Measurements from ENCODE around the gene STC2. TPM values are rescaled to one million over a fixed set of nuclear protein-coding genes. Genes with fewer than 3 reads are reported as not detected.

STC2 gene
- total RNA-seq, 4 donors from 2014 or later: 0.64 to 26.1 (median 1.9) TPM

DNA sequence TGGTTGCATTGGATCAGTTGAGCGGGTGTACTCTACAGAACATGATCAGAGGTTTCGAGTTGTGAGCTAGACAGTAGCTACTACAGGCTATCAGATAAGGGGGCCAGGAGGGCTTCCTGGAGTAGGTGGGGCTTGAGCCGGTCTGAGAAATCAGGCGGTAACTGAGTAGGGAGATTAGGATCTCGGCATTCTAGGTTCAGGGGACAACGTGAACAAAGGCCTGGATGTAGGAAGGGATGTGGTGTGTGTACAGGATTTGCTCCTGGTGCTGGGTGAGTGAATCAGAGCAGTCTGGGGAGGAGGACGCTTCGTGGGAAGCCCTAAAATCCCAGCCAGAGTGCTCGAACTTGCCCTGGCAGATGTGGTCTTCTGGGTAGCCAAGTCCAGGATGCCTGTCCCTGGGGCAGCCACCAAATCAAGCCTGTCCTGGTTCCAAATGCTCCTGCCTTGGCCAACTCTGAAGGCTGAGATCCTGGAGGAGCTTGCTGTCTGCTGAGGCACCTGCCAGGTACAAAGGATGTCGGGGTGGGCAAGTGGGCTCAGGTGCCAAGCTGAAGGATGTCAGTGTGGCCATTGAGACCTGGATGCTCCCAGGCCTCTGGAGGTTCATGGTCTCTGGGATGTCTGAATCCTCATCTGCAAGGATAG, 33.4 kb downstream of the STC2 start:
- Histone ChIP-seq H3K9me3 (no peaks in the 10 kb centered on the region), H3K27me3 (peaks cover 0 to 47% (median 1%) of the 10 kb centered on the region in 4 donors), H3K4me1 (peaks cover 0 to 22% (median 8%) of the 10 kb centered on the region in 3 donors), H3K27ac (no peak overlapping the region), H3K4me3 (no peak overlapping the region), H3K36me3 (no peaks in the 10 kb centered on the region)
- TF ChIP-seq, protein P1, sequence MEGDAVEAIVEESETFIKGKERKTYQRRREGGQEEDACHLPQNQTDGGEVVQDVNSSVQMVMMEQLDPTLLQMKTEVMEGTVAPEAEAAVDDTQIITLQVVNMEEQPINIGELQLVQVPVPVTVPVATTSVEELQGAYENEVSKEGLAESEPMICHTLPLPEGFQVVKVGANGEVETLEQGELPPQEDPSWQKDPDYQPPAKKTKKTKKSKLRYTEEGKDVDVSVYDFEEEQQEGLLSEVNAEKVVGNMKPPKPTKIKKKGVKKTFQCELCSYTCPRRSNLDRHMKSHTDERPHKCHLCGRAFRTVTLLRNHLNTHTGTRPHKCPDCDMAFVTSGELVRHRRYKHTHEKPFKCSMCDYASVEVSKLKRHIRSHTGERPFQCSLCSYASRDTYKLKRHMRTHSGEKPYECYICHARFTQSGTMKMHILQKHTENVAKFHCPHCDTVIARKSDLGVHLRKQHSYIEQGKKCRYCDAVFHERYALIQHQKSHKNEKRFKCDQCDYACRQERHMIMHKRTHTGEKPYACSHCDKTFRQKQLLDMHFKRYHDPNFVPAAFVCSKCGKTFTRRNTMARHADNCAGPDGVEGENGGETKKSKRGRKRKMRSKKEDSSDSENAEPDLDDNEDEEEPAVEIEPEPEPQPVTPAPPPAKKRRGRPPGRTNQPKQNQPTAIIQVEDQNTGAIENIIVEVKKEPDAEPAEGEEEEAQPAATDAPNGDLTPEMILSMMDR (IDR thresholded peaks at IDR 0.05): no peak
- TF ChIP-seq POLR2A (IDR thresholded peaks at IDR 0.05): no peak
- WGBS, 2 donors: 38 to 73% methylated on average over 5 to 7 of the region's 10 CpGs
- intact Hi-C loops (cut with DNase I): loop anchor here (2.0 to 5.0 kb wide), 2 partner anchors 38 to 278 kb away; no protein-coding TSS in a partner anchor
- no peak for DNase-seq

DNA sequence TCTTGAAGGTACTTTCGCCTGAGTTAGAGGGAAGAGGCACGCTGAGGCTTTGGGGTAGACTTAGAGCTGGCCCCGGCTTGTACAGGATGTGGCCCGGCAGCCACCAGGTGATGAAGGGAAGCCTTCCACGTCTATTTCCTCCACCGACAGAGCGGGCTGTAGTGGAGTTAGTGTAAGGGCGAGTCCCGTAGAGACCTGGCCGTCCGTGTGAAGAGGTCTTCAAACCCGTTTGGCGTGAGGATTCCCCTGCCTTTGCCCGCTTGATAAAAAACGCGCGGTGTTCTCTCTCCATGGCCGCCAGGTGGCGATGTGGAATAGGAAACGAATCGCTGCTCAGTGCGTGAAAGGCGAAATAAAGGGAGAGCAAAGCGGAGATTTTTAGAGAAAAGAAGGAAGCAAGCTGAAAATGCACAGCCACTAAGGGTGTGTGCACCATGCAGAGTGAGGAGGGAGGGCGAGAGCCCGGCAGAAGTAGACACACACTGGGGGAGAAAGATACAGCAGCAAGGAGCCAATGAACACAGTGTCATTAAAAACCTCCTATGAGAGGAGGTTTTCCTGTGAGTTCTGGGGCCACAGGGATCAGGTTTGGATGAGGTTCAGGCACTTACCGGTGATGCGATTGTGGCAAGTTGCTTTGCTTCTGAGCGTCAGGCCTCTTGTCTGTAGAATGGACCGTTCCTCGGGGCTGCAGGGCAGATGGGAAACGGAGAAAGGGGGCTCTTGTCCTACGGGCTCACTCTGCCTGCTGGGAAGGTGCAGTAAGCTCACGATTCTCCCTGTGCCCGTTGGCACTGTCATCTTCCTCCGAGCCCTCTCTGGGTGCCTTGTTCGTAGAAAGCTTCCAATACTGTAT, 34.2 kb downstream of the STC2 start:
- H3K4me1 ChIP-seq: peaks cover 0 to 22% (median 8%) of the 10 kb centered on the region in 3 donors
- TF ChIP-seq, protein P1 (IDR thresholded peaks at IDR 0.05): peak; percentile 79 to 92 (median 89)
- TF ChIP-seq POLR2A (IDR thresholded peaks at IDR 0.05): no peak
- H3K36me3 ChIP-seq: no peaks in the 10 kb centered on the region
- peaks cover 0 to 48% (median 1%) of the 10 kb centered on the region in 4 donors for H3K27me3 ChIP-seq
- 12 to 14% methylated on average over 29 to 36 of the region's 37 CpGs for WGBS, 2 donors
- H3K27ac ChIP-seq: no peak overlapping the region
- DNase-seq: peak; percentile 9
- H3K4me3 ChIP-seq: peak overlapping the region in 2 of 4 donors; percentile 4 to 5
- H3K9me3 ChIP-seq: no peaks in the 10 kb centered on the region
- intact Hi-C loops (cut with DNase I): loop anchor here (2.0 kb wide), 1 partner anchor 39 kb away; no protein-coding TSS in a partner anchor

DNA sequence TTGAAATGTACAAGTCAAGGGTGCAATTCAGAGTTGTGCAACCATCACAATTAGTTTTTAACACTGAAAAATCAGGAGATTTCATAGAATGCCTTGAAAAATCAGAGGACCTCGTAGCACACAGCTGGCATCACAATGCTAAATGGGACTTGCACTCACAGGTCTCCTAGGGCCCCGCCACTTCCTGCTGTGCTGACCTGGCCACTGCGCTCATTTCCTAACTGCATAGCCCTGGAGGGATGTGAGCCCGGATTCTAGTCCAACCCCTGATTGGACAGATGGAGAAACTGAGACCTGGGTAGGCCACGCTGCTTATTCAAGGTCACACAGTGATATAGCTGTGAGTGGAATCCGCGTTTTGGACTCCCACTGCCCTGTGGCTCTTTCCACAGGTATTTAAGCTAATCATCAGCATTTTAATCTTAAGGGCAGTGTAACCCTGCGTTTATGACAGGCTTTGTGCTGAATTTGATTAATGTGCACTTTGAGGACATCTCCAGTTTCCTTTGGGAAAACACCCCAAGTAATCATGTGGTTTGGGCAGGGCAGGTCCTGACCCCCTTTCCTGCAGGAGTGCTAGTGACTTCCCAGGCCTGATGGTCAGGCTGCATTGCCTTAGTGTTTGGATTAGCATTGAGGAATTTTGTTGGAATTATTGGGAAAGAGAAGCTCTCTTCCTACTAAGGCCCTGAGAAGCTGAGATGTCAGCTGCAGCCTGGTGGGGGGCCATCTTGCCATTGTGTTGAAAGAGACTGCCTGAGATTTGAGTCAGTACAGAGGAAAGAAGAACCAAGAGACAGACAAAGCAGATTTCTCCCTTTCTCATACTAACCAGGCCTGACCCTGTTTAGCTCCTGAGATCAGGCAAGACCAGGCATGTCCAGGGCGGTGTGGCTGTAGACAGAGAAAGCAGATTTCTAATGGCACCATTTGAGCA, 36.2 kb downstream of the STC2 start:
- H3K36me3 ChIP-seq: no peaks in the 10 kb centered on the region
- intact Hi-C loops (cut with DNase I): no loop called here
- peaks cover 0 to 22% (median 8%) of the 10 kb centered on the region in 3 donors for H3K4me1 ChIP-seq
- no peak overlapping the region for H3K4me3 ChIP-seq
- WGBS, 2 donors: 57 to 63% methylated on average over 9 of the region's 9 CpGs
- no peak overlapping the region for H3K27ac ChIP-seq
- no peaks in the 10 kb centered on the region for H3K9me3 ChIP-seq
- TF ChIP-seq, protein P1 (IDR thresholded peaks at IDR 0.05): no peak
- TF ChIP-seq POLR2A (IDR thresholded peaks at IDR 0.05): no peak
- H3K27me3 ChIP-seq: peaks cover 0 to 68% (median 1%) of the 10 kb centered on the region in 4 donors
- DNase-seq: no peak

DNA sequence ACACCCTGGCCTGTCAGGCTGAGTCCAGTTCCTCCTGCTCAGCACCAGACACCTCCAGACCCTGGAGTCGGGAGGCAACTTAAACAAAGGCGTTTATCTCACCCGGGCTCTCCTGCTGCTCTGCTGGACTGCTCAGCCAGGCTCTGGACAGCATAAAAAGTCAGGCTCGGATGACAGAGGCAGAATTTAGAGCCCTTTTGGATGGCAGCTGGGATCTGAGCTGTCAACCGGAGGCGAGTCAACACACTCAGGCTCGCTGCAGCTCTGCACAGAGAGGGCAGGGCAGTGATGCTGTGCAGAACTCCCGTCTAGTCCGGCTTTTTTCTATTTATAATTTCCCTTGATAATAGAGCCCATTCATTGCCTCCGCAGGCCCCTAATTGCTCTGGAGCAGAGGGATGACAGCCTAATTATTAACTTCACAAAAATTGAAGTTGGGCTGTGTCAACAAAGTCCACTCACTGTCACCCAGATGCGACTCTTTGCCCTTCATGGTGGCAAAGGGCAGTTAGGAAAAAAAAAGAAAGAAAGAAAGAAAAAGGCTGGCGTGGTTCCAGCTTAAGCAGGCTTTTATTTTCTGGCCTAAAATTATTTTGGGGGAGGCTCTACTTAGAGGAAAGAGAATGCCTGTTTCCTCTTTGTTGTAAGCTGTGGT, 37.6 kb downstream of the STC2 start:
- DNase-seq: no peak
- peaks cover 0 to 22% (median 8%) of the 10 kb centered on the region in 3 donors for H3K4me1 ChIP-seq
- peaks cover 0 to 77% (median 1%) of the 10 kb centered on the region in 4 donors for H3K27me3 ChIP-seq
- TF ChIP-seq, protein P1 (IDR thresholded peaks at IDR 0.05): no peak
- TF ChIP-seq POLR2A (IDR thresholded peaks at IDR 0.05): no peak
- intact Hi-C loops (cut with DNase I): no loop called here
- WGBS, 2 donors: 57 to 66% methylated on average over 8 to 11 of the region's 12 CpGs
- H3K36me3 ChIP-seq: no peaks in the 10 kb centered on the region
- H3K27ac ChIP-seq: no peak overlapping the region
- H3K9me3 ChIP-seq: no peaks in the 10 kb centered on the region
- H3K4me3 ChIP-seq: no peak overlapping the region
